Dedifferentiated amniotic fluid mesenchymal stem cell (primary cell): ENCODE data around the gene DOK1.

Experiments used
- DNase-seq: peaks from one replicate; pipeline ENCODE4 v3.0.0-alpha.2; 2016; ENCODE audit errors: extremely low spot score

DOK1 gene

DNA sequence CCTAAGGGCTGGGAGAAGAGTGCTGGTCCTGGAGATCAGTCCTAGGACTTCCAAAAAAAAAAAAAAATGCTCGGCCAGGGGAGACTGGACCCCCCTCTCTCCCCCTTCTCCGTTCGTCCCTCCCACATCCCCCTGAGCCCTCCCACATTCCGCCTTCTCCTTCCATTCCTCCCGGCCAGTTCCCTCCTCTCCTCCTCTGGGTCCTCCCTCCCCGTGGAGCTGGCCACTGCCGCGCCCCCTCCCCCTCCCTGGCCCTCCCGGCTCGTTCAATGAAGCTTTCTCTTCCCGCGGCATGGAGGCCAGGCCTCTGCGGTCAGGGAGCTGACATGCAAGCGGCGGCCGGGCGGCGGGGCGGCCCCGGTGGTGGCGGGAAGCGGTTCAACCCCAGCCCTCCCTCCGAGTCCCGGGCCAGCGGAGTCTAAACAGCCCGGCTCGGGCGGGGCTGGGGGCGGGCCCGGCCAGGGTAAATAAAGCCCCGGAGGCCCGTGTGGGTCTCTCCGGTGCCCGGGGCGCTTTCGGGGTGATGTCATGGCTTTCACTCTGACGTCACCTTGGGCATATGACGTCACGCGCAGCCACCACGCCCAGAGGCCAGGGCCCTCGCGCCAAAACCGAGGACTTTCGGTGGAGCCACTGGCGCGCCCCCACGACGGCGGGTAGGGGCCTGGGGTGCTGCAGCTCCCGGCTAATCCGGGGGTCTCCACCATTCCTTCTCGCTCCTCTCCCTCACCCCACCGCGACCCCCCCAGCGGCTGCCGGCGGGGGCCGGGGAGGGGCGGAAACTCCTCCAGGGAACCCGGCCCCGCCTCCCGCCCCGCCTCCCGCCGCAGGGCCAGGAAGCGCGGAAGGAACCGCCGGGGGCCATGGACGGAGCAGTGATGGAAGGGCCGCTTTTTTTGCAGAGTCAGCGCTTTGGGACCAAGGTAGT is at the start of gene DOK1, which contains the start of gene LOXL3:
TSS of gene DOK1 (plus strand) at position 829 of the 928 bp plus-strand sequence. CDS start at position 864, 35 bp downstream.
TSS of gene LOXL3 (minus strand) at position 51 of the 928 bp plus-strand sequence. CDS start 1,308 bp downstream, outside the sequence.
- peak; percentile 76 for DNase-seq

DNA sequence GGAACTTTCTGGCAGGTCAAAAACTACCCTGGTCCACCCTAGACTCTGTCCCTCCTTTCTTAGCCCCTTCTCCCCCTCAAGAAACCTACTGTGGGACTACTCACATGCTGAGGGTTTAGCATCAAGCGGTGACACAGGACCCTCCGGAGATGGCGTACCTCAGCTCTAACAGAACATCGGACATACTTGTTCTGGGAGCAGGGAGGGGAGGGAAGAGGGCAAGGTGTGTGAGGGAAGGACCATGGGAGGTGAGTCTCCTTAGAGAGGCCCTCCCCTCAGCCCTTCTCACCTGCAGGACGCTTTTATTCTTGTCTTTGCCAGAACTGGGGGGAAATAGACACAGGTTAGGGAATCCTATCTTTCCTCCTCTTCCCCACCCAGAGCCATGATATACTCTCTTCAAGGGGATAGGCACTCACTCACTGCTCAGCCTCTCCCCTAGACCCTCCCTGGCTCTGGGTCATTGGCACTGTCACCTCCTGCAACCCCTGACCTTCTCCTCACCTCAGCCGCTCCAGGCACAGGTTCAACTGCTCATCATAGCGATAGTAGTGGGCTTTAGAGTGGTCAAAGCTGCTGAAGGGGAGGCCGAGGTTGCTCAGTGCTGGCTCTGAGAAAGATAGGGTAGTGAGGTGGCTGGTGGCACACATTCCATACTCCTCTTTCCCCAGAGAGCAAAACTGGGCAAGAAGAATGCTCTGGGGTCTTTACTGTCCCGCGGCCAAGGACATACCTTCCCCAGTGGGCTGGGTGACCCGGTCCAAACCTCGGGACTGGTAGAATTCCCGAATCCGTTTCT is 48.9 kb upstream of the DOK1 start:
- no peak for DNase-seq

DNA sequence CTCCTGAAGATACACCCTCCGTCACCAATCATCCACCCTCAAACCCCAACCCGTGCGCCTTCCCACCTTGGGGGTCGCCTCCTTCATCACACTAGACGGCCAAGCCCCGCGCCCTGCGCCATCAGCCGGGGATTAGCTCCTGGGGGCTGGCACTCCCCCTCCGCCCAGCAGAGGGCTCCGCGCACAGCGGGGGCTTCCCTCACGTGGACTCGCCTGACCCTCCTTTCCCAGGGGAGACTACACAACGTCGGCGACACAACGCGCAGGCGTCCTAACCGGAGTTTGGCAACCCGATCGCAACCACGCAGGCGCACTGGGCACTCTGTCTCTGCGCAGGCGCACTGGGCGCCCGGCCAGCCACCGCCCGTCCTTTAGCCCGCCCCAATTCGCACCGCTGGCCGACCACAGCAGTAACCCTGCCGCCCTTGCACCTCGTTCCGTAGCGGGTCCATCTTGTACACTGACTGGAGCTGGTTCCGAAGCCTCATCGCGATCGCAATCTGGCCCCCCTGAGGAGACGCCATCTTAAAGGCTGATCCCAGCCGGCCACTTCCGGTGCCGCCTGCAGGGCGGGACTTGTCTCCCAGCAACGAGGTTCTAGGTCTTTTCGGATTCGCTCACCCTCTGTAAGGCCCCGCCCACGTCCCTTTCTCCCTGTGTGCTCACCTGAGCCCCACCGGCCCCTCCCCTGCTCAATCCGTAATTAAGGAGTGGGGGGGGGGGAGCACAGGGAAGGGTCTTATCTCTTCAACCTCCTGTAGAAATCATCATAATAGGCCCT is 47.2 kb upstream of the DOK1 start, which contains the start of gene PCGF1:
TSS of gene PCGF1 (minus strand) at position 551 of the 781 bp plus-strand sequence. CDS start at position 524, 27 bp downstream.
- peak; percentile 99 for DNase-seq

DNA sequence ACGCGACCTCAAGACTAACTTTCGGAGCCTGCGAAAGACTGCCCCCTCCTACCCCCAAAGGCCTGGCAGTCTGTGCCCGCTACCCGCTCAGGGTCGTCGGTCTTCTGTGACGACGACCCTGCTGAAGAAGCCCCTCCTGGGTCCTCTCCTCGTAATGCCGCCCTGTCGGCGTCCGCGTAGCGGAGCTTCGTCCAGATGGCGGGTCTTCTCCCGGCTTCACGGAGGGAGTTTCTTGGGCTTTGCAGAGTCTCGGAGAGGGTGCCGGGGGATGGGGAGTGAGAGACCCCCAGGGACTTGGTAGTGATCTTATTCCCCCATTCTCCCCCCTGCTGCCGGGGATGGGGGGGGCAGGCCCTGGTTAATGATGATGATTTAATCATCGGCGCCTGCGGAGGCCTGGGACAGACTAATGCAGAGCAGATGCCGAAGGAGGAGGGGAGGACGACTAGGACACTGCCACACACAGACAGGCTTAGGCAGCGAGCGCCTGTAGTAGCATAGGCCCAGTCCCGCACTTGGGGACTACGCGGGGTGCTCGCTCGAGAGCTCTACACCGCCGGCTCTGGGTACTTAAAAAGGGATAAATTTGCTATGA is 46.5 kb upstream of the DOK1 start:
- peak; percentile 47 for DNase-seq

DNA sequence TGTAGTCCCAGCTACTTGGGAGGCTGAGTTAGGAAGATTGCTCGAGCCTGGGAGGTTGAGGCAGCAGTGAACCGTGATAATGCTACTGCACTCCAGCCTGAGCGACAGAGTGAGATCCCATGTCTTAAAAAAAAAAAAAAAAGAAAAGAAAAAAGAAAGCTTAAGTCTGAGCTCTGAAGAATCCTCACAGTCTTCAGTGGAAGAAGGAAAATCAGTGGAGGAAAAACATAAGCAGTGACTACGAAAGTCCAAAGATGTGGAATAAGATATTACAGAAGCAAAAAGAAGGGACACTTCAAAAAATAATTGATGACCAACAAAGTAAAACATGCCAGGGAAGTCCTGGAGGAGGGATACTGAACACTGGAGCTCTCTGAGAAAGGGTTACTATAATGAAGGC is 44.2 kb upstream of the DOK1 start:
- DNase-seq = no peak

DNA sequence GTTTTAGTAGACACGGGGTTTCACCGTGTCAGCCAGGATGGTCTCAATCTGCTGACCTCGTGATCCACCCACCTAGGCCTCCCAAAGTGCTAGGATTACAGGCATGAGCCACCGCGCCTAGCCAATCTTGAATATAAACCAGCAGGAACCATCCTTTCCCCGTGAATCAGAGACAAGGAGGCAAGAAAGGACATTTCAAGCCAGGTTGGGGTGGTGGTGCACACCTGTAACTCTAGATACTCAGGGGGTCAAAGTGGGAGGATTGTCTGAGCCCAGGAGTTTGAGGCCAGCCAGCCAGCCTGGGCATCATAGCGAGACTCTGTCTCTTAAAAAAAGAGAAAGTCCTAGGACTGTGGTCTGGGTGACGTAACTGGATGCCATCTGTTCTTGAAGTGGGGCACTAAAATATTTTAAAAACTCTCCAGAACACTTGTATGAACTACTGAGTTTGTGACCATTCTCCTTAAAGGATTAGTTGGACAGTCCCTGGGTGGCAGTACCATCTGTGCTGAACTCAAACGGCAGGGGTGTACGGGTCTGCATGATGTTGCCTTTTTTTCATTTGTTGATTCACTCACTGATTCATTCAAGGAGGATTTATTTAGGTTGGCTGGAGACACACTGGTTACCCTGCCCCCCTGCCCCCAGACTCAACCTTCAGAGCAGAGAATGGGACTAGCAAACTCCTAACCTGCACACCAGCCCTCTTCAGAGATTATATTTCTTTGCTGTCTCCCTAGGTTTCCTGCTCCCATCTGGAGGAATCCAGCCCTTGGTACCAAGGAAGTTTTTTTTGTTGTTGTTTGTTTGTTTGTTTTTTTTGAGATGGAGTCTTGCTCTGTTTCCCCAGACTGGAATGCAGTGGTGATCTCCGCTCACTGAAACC is 43.2 kb upstream of the DOK1 start:
- DNase-seq = no peak

DNA sequence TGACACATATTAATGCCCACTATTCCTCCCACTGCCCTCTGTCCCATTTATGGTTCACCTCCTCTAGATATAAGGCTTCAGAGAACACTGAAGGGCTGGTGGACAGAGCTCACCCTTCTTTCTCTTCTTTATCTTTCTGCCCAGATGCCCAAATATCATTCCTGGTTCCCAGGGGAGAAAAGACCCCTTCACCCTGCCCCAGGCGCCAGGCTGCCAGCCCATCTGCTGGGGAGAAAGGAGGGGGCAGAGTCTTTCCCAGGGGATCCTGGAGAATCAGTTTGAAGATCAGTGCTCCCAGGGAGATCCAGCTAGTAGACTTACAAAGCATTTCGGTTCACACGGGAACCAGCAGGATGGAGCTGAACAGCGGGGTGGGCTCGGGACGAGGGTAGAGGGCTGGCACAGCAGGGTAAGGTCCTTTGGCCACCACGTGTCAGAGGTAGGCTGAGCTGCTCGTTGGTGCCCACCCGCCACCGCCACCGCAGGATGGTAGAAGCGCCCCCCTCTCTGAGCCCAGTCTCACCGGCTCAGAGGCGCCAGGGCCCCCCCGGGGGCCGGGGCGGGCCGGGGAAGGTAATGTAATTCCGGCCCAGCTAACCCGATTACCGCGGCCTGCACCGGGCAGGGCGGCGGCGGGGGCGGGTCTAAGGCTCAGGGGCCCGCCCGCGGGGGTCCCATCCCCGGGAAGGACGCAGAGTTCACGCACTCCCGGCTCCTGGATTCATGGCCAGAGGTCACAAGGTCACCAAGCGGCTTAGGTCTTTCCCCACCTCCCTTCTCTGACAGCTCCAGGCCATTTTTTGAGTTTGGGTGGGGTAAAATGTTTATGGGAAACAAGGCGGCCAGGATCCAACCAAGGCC is 41.5 kb upstream of the DOK1 start:
- no peak for DNase-seq

DNA sequence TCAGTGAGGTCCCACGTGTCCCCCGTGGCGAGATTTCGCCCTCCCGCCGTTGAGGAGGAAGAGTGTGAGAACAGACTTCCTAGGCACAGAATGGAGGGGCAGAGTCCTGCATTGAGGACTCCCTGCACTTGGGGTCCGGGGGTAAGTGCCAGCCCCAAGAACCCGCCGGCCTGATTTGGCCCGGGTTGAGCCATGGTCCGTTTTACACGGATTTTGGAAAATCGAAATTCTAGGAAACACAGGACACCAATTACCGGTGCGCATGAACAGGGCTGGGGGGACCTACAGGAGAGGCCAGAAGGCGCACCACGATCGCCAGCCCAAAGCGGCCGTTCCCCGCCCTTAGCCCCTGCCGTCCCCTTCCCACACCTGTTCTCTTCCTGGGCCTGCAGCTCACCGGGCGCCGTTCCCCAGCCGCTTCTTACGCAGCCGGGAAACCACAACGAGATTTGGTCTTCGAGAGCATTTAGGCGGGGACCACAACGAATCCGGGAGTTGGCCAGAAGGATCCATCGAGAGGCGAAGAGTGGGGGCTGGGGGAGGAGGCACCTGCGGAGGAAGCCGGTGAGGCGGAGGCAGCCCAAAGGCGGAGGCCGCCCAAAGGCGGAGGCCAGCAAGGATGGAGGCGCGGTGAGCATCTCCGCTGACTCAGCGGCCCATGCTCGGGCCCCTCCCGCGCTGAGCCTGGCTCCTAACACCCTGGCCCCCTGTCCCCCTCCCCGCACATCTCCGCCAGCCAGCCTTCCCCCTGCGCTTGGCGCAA is 40.7 kb upstream of the DOK1 start:
- DNase-seq = no peak

DNA sequence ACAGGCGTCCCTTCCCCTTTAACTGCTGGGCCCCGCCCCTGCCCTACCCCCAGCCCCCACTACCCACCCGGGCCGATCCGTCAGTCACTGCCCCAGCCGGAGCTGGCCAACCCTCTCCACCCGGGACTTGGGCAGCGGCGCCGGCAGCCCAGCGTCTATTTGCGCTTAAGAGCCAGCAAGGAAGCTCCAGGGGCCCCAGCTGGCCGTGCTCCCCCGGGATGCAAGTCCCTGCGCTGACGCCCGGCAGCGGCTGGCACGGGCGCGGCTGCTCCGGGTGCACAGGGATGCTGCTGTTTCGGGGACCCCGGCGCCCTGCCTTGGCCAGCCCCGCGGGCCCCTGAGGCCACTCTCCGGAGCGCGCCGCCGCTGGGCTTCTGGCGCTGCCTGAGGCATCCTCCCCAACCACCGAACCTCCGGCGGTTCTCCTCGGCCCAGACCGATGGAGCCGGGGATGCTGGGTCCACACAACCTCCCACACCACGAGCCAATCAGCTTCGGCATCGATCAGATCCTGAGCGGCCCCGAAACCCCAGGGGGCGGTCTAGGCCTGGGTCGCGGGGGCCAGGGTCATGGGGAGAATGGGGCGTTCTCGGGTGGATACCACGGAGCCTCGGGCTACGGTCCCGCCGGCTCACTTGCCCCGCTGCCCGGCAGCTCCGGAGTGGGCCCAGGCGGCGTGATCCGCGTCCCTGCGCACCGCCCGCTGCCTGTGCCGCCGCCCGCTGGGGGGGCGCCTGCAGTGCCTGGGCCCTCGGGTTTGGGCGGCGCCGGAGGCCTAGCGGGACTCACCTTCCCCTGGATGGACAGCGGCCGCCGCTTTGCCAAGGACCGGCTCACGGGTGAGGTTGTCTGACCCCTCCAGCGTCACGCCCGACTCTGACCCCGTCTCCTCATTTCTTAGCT is 39.9 kb upstream of the DOK1 start, which contains the start of gene TLX2:
TSS of gene TLX2 (plus strand) at position 83 of the 903 bp plus-strand sequence. CDS start at position 440, 357 bp downstream.
- no peak for DNase-seq

DNA sequence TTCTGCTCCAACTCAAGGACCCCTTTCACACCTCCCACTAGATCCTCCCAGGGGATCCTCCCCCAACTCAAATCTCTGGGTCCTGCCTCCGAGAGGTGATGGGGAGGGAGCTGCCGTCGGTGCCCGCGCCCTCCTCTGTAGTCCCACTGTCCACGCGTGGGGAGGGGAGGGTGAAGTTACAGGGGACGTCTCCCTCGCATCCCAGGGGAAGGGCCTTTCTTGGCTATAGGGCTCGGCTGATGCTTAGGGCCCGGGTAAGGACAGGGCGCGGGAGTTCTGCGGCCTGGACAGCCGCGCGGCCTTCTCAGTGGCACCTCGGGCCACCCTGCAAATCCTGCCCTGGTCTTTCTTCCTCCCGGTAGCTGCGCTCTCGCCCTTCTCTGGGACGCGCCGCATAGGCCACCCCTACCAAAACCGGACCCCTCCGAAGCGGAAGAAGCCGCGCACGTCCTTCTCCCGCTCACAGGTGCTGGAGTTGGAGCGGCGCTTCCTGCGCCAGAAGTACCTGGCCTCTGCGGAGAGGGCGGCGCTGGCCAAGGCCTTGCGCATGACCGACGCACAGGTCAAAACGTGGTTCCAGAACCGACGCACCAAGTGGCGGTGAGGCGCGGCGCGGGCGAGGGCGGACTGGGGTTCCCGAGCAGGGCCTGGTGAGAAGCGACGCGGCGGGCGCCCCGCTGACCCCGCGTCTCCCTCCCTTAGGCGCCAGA is 39.1 kb upstream of the DOK1 start:
- no peak for DNase-seq

DNA sequence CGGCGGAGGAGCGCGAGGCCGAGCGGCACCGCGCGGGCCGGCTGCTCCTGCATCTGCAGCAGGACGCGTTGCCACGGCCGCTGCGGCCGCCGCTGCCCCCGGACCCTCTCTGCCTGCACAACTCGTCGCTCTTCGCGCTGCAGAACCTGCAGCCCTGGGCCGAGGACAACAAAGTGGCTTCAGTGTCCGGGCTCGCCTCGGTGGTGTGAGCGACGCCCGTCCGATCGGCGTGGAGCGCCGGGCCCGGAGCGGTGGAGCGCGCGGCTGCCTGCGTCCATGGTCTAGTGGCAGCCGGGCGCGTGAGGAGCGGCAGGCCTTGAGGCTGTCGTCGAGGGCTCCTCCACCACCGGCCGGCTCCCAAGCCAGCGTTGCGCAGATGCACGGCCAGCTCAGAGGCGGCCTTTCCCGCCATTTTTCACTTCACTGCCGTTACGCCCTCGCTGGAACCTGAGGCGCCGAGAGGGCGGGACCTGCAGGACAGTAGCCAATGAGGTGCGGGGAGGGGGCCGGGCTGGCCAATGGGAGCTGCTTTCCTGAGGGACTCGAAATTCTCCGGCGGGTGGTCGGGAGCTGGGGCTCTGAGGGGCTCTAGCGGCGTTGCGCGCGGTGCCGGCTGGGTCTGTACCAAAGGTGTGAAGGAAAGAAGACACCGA is 38.4 kb upstream of the DOK1 start:
- DNase-seq = no peak

DNA sequence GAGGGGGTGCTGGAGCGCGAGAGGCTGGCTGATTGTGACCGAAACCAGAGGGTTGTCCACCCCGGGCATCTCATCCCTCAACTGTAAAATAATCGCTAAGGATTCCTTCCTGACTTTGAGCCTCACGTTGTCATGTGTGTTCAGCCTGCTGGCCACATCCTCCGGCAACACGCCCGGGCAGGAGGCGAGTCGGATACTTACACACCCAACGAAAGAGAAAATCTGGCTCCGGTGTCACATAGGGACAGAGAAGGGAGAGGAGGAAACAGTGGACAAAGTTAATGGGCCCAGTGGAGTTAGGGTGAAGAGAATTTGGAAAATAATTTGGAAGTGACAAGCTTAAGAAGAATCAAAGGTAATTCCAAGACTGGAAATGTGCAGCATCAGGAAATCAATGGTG is 37.9 kb upstream of the DOK1 start:
- no peak for DNase-seq

DNA sequence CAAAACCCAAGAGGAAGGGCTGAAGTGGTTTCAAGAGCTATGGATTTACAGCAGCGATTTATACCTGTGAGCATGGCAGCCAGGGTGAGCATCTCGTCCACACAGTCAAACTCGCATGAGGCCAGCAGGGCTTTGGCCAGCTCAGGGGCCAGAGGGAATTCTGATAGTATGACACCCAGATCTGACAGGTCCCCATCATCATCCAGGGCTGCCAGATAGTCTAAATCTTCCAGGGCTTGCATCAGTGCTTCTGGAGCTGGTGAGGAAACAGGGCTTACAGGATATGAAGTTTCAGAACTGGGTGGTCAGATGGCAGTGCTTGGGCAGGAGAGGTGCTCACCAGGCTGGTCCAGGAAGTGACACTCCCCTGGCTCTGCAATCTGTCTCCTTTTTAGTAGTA is 32.0 kb upstream of the DOK1 start:
- DNase-seq = no peak

DNA sequence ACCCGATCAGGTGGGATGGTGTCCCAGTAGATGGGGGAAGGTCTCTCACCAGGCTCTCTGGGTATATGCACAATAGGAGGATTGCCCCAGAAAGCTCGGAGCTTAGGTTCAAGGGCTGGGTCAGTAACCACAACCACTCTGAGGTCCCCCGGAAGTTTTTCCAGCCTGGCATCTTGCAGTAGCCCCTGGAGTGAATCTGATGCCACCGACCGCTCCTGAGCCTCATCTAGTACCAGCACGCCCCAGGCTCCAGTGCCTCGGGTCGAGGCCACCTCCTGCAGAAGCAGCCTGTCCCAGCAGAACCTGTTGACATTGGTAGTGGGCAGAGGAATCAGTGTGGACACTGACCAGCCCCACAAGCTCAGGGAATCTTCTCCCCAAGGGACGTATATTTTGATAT is 30.5 kb upstream of the DOK1 start:
- DNase-seq = no peak

DNA sequence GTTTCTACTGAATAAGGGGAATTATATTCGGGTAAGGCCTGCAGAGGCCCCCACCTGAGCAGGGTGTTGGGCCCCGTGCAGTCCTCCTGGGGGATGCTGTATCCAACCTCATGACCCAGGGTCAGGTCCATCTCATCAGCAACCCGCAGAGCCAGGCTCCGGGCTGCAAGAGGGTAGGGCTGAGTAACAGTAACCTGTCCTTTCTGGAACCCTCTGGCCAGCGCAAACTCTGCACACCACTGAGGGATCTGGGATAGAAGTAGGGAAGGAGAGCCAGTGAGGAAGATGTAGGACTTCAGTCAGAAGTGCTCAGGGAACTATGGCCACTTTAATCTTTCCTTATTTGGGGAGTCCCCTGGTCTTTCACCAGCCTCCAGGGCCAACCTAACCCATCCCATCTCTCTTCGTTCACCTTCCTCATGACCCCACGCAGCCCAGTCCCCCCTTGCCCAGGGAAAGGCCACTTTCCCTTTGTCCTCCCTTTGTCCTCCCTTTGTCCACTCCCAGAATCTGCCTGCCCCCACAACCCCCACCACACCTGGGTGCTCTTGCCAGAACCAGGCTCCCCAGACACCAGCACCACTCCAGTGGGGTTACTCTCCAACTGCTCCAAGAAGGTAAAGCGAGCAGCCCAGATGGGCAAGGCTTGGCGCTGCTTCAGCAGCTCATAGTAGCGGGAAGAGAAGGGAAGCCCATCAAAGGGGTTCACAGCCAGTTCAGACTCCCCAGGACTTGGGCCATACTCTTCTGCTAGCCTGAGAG is 29.4 kb upstream of the DOK1 start:
- no peak for DNase-seq
